Stomach (tissue), 4 donors: ENCODE data around the gene CSF2.

Experiments used
- EP300 ChIP-seq: sonication (generic); formaldehyde crosslinking; IDR thresholded peaks from one replicate; pipeline ENCODE4 v1.6.1; 2017; ENCODE audit warnings: antibody characterized with exemption
- POLR2A ChIP-seq, 4 donors: fragments of 450-650 bp; IDR thresholded peaks; one replicate each; pipeline ENCODE4 v1.6.1; 2016; ENCODE audit warnings: antibody characterized with exemption in 4 of 4, control low read depth in 2 of 4, mild to moderate bottlenecking in 1 of 4, moderate library complexity in 1 of 4
- TF ChIP-seq, protein P1 (sequence below), 7 experiments: fragments of 450-650 bp in 4 of 7; fragments of 200-600 bp in 3 of 7; sonication (generic) in 3 of 7; IDR thresholded peaks; one replicate each; pipeline ENCODE4 v1.5.1; 2016 to 2019; ENCODE audit warnings: antibody characterized with exemption in 7 of 7, control low read depth in 2 of 7, mild to moderate bottlenecking in 1 of 7

- TF ChIP-seq EP300 = no peak
- TF ChIP-seq, protein P1, sequence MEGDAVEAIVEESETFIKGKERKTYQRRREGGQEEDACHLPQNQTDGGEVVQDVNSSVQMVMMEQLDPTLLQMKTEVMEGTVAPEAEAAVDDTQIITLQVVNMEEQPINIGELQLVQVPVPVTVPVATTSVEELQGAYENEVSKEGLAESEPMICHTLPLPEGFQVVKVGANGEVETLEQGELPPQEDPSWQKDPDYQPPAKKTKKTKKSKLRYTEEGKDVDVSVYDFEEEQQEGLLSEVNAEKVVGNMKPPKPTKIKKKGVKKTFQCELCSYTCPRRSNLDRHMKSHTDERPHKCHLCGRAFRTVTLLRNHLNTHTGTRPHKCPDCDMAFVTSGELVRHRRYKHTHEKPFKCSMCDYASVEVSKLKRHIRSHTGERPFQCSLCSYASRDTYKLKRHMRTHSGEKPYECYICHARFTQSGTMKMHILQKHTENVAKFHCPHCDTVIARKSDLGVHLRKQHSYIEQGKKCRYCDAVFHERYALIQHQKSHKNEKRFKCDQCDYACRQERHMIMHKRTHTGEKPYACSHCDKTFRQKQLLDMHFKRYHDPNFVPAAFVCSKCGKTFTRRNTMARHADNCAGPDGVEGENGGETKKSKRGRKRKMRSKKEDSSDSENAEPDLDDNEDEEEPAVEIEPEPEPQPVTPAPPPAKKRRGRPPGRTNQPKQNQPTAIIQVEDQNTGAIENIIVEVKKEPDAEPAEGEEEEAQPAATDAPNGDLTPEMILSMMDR (IDR thresholded peaks at IDR 0.05) = no peak
- no peak for TF ChIP-seq POLR2A (IDR thresholded peaks at IDR 0.05)
Observed at GRCh38 chr5:132104556-132104955, 31.0 kb downstream of the CSF2 start.
